Trophoblast cell (in vitro differentiated cells and primary cell): Measurements from ENCODE around the gene FARP2.
A peak's percentile ranks its signal among the peaks of the same experiment; 100 is the strongest.

ENCODE experiments used
- DNase-seq, 2 donors: peaks; one replicate each; pipeline ENCODE4 v3.0.0-alpha.2; 2016
- H2AFZ ChIP-seq: 2 replicates; pipeline ENCODE4 v1.6.1; 2013; ENCODE audit warnings: low read length, moderate library complexity, mild to moderate bottlenecking; ENCODE audit not compliant: insufficient read depth, poor library complexity
- H2AK5ac ChIP-seq: 2 replicates; pipeline ENCODE4 v1.6.1; 2013; ENCODE audit warnings: mild to moderate bottlenecking, low read length
- H2BK120ac ChIP-seq: 2 replicates; pipeline ENCODE4 v1.6.1; 2013; ENCODE audit warnings: low read length, mild to moderate bottlenecking, moderate library complexity; ENCODE audit not compliant: insufficient read depth, poor library complexity
- H2BK12ac ChIP-seq: 2 replicates; pipeline ENCODE4 v1.6.1; 2013; ENCODE audit warnings: mild to moderate bottlenecking, low read length, moderate library complexity
- H2BK5ac ChIP-seq: 2 replicates; pipeline ENCODE4 v1.6.1; 2013; ENCODE audit warnings: low read length, low read depth, moderate library complexity, mild to moderate bottlenecking; ENCODE audit not compliant: poor library complexity
- H3K14ac ChIP-seq: 2 replicates; pipeline ENCODE4 v1.6.1; 2013; ENCODE audit warnings: mild to moderate bottlenecking, low read length
- H3K18ac ChIP-seq: 2 replicates; pipeline ENCODE4 v1.6.1; 2013; ENCODE audit warnings: mild to moderate bottlenecking, low read length
- H3K23ac ChIP-seq: 2 replicates; pipeline ENCODE4 v1.6.1; 2013; ENCODE audit warnings: low read length
- H3K27ac ChIP-seq: 2 replicates; pipeline ENCODE4 v1.5.1; 2013; ENCODE audit warnings: low read depth, mild to moderate bottlenecking, inconsistent platforms, low read length, moderate library complexity
- H3K27me3 ChIP-seq: 2 replicates; pipeline ENCODE4 v1.6.1; 2013; ENCODE audit warnings: inconsistent platforms, mild to moderate bottlenecking, low read length, moderate library complexity; ENCODE audit not compliant: insufficient read depth
- H3K36me3 ChIP-seq, 2 experiments: 1 replicate in 1 of 2; 2 replicates in 1 of 2; pipeline ENCODE4 v1.6.1; 2013; ENCODE audit warnings: low read length in 2 of 2, mild to moderate bottlenecking in 2 of 2, moderate library complexity in 1 of 2; ENCODE audit not compliant: insufficient read depth in 2 of 2, control insufficient read depth in 1 of 2
- H3K4ac ChIP-seq: 2 replicates; pipeline ENCODE4 v1.6.1; 2013; ENCODE audit warnings: low read depth, mild to moderate bottlenecking, low read length, moderate library complexity
- H3K4me1 ChIP-seq, 2 experiments: 1 replicate in 1 of 2; 2 replicates in 1 of 2; pipeline ENCODE4 v1.6.1; 2013; ENCODE audit warnings: low read length in 2 of 2, mild to moderate bottlenecking in 2 of 2, moderate library complexity in 1 of 2; ENCODE audit not compliant: insufficient read depth in 2 of 2, control insufficient read depth in 1 of 2
- H3K4me2 ChIP-seq: 2 replicates; pipeline ENCODE4 v1.6.1; 2013; ENCODE audit warnings: inconsistent platforms, mild to moderate bottlenecking, low read length, moderate library complexity
- H3K4me3 ChIP-seq: 2 replicates; pipeline ENCODE4 v1.5.1; 2013; ENCODE audit warnings: mild to moderate bottlenecking, low read depth, low read length, inconsistent platforms
- H3K79me1 ChIP-seq: one replicate; pipeline ENCODE4 v1.6.1; 2013; ENCODE audit warnings: low read length
- H3K79me2 ChIP-seq: 2 replicates; pipeline ENCODE4 v1.6.1; 2013; ENCODE audit warnings: low read length, mild to moderate bottlenecking; ENCODE audit not compliant: control insufficient read depth, insufficient read depth, poor library complexity
- H3K9ac ChIP-seq: 2 replicates; pipeline ENCODE4 v1.6.1; 2013; ENCODE audit warnings: mild to moderate bottlenecking, low read length
- H3K9me3 ChIP-seq: 2 replicates; pipeline ENCODE4 v1.6.1; 2013; ENCODE audit warnings: low read depth, mild to moderate bottlenecking, control low read depth, inconsistent platforms, low read length; ENCODE audit not compliant: insufficient read depth
- H4K12ac ChIP-seq: 2 replicates; pipeline ENCODE4 v1.6.1; 2013; ENCODE audit warnings: low read depth, mild to moderate bottlenecking, low read length, moderate library complexity
- H4K8ac ChIP-seq: 2 replicates; pipeline ENCODE4 v1.6.1; 2013; ENCODE audit warnings: low read depth, mild to moderate bottlenecking, low read length, moderate library complexity
- H4K91ac ChIP-seq: one replicate; pipeline ENCODE4 v1.6.1; 2013; ENCODE audit warnings: low read depth, mild to moderate bottlenecking, low read length, moderate library complexity
- WGBS: extraction: QIAGEN DNeasy Blood & Tissue Kit; methylation state at CpG from one replicate; pipeline ENCODE4 v1.1.7; 2013; ENCODE audit warnings: missing lambda C conversion rate; ENCODE audit not compliant: insufficient read length, insufficient coverage; ENCODE audit errors: extremely low coverage; 5-methylcytosine and 5-hydroxymethylcytosine counted together

Gene FARP2

GRCh38 chr2:241350530-241350877 is 5.6 kb upstream of the FARP2 start:
- H4K12ac ChIP-seq = no peak overlapping the region
- H3K14ac ChIP-seq = no peak overlapping the region
- H2BK5ac ChIP-seq = no peak overlapping the region
- no peak overlapping the region for H3K9ac ChIP-seq
- no peak overlapping the region for H4K8ac ChIP-seq
- WGBS = no CpG with 5 or more reads among the region's 2 CpGs
- no peak overlapping the region for H3K4me2 ChIP-seq
- no peak overlapping the region for H4K91ac ChIP-seq
- no peaks in the 10 kb centered on the region for H3K27me3 ChIP-seq
- H3K36me3 ChIP-seq = peaks cover 49 to 61% of the 10 kb centered on the region in 2 experiments
- peaks cover 9% of the 10 kb centered on the region in 2 experiments for H3K4me1 ChIP-seq
- H3K23ac ChIP-seq = no peak overlapping the region
- peaks cover 3% of the 10 kb centered on the region for H3K79me1 ChIP-seq
- no peak overlapping the region for H2BK120ac ChIP-seq
- no peak overlapping the region for H2AFZ ChIP-seq
- no peak overlapping the region for H2AK5ac ChIP-seq
- H2BK12ac ChIP-seq = no peak overlapping the region
- no peak overlapping the region for H3K4me3 ChIP-seq
- DNase-seq = no peak
- no peak overlapping the region for H3K27ac ChIP-seq
- H3K4ac ChIP-seq = no peak overlapping the region
- H3K9me3 ChIP-seq = peaks cover 2% of the 10 kb centered on the region
- no peaks in the 10 kb centered on the region for H3K79me2 ChIP-seq
- H3K18ac ChIP-seq = no peak overlapping the region

DNA sequence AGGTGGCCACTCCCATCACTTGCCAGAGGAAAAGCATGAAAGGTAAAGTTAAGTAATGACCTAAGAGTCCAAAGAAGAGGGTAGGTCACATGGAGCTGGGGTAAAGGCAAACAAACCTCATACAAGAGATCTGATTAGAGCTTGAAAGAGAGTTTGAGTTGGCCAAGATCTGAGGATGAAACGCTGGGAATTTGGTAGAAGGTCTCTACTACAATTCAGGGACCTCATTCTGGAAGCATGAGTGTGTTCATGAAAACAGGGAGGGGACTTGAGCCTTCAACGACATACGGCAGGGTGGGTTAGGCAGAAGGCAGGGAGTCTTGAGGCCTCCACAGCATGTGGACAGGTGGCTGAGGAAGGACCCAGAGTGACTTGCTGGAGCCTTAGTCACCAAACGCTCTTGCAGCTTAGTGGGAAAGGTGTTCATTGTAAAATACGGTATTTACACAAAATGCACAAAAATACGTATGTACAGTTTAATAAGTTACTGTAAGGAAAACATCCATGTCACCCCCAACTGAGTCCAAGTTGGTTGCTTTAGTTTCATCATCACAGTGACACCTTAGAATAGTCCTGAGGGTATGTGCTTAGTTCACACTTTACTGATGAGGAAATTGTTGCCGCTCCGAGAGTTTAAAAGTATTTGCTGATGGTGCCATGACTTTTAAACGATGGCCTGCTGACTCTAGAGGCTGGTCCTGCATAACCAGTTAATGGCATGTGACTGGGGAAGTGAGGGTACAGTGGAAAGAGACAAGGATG is 5.0 kb upstream of the FARP2 start:
- no peak overlapping the region for H2BK120ac ChIP-seq
- H3K27me3 ChIP-seq = no peaks in the 10 kb centered on the region
- H3K79me2 ChIP-seq = no peaks in the 10 kb centered on the region
- no peak overlapping the region for H2BK5ac ChIP-seq
- no peak overlapping the region for H3K4me3 ChIP-seq
- H3K79me1 ChIP-seq = peaks cover 3% of the 10 kb centered on the region
- H2AFZ ChIP-seq = no peak overlapping the region
- no peak overlapping the region for H2AK5ac ChIP-seq
- H3K4ac ChIP-seq = no peak overlapping the region
- no peak overlapping the region for H3K14ac ChIP-seq
- H3K4me1 ChIP-seq = peaks cover 9% of the 10 kb centered on the region in 2 experiments
- no peak overlapping the region for H4K12ac ChIP-seq
- no peak overlapping the region for H3K18ac ChIP-seq
- peaks cover 45 to 56% of the 10 kb centered on the region in 2 experiments for H3K36me3 ChIP-seq
- WGBS = no CpG with 5 or more reads among the region's 9 CpGs
- no peak overlapping the region for H4K91ac ChIP-seq
- H3K23ac ChIP-seq = no peak overlapping the region
- no peak overlapping the region for H3K27ac ChIP-seq
- peaks cover 2% of the 10 kb centered on the region for H3K9me3 ChIP-seq
- peak; percentile 19 to 62 for DNase-seq
- no peak overlapping the region for H3K9ac ChIP-seq
- no peak overlapping the region for H4K8ac ChIP-seq
- H3K4me2 ChIP-seq = no peak overlapping the region
- no peak overlapping the region for H2BK12ac ChIP-seq

DNA sequence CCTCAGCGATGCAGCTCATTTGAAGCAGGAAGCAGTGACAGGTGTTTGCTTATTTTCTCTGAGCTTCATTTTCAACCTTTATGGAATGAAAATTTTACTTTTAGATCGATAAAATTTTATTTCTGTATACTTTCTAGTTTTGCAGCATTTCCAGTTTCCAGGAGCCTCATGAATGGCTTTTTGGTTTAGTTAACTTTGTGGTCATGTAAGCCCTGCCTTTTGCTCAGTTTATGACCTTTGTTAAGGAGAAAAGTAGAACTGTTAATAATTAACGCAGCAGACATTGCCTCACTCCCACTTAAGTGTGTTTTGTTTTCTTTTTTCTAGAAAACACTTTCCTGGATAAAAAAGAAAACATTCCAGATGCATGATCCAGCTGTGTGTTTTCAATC is 4.4 kb upstream of the FARP2 start:
- no peak overlapping the region for H3K4me3 ChIP-seq
- no peak overlapping the region for H3K4ac ChIP-seq
- peaks cover 9% of the 10 kb centered on the region in 2 experiments for H3K4me1 ChIP-seq
- peaks cover 5% of the 10 kb centered on the region for H3K79me2 ChIP-seq
- H2BK5ac ChIP-seq = no peak overlapping the region
- no peak overlapping the region for H3K14ac ChIP-seq
- no peak overlapping the region for H2AFZ ChIP-seq
- no peak overlapping the region for H3K18ac ChIP-seq
- no peak overlapping the region for H3K23ac ChIP-seq
- peaks cover 40 to 50% of the 10 kb centered on the region in 2 experiments for H3K36me3 ChIP-seq
- H3K27me3 ChIP-seq = no peaks in the 10 kb centered on the region
- no peak overlapping the region for H2BK12ac ChIP-seq
- no CpG with 5 or more reads among the region's 3 CpGs for WGBS
- no peak overlapping the region for H2AK5ac ChIP-seq
- no peak overlapping the region for H3K9ac ChIP-seq
- H2BK120ac ChIP-seq = no peak overlapping the region
- H4K12ac ChIP-seq = no peak overlapping the region
- H3K27ac ChIP-seq = no peak overlapping the region
- H4K91ac ChIP-seq = no peak overlapping the region
- no peak overlapping the region for H3K4me2 ChIP-seq
- H3K9me3 ChIP-seq = peaks cover 1% of the 10 kb centered on the region
- peaks cover 8% of the 10 kb centered on the region for H3K79me1 ChIP-seq
- H4K8ac ChIP-seq = no peak overlapping the region
- DNase-seq = no peak

DNA sequence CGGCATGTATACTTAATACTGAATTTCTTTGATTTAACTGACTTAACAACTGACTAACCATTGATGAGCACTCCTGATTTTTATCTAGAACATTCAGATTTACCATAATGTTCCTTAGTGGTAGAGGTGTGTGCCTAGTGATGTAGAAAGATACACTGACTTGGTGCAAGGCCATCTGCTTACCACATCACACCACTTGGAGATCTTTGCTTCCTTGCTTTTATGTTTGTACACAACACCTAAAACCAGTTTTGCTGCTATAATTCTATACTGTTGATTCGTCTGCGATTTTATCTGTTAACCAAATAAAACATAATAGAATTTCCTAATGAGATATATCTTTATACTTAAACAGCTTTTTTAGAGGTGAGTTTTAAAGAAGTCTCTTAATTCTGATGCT is 3.9 kb upstream of the FARP2 start:
- no peak overlapping the region for H3K14ac ChIP-seq
- no peak overlapping the region for H3K4ac ChIP-seq
- no peak overlapping the region for H3K18ac ChIP-seq
- H3K79me2 ChIP-seq = peaks cover 6% of the 10 kb centered on the region
- no peak overlapping the region for H2BK12ac ChIP-seq
- peaks cover 10 to 11% of the 10 kb centered on the region in 2 experiments for H3K4me1 ChIP-seq
- no peak overlapping the region for H3K9ac ChIP-seq
- WGBS = no CpG with 5 or more reads among the region's 3 CpGs
- no peak overlapping the region for H4K8ac ChIP-seq
- H3K27me3 ChIP-seq = no peaks in the 10 kb centered on the region
- no peak overlapping the region for H2AK5ac ChIP-seq
- no peak overlapping the region for H2BK120ac ChIP-seq
- no peak overlapping the region for H3K4me3 ChIP-seq
- no peak overlapping the region for H3K4me2 ChIP-seq
- no peak for DNase-seq
- H3K36me3 ChIP-seq = peaks cover 35 to 44% of the 10 kb centered on the region in 2 experiments
- H3K23ac ChIP-seq = no peak overlapping the region
- no peaks in the 10 kb centered on the region for H3K9me3 ChIP-seq
- no peak overlapping the region for H4K91ac ChIP-seq
- H2BK5ac ChIP-seq = no peak overlapping the region
- H3K79me1 ChIP-seq = peaks cover 9% of the 10 kb centered on the region
- no peak overlapping the region for H2AFZ ChIP-seq
- H4K12ac ChIP-seq = no peak overlapping the region
- no peak overlapping the region for H3K27ac ChIP-seq
